GM18508 (cell line): ENCODE data around the gene SAMD1.

Experiments
- ATAC-seq: cut with Tn5 transposase; IDR thresholded peaks from one replicate; pipeline ENCODE4 v1.9.1; 2021; ENCODE audit warnings: moderate number of reproducible peaks; ENCODE audit not compliant: insufficient read depth, unreplicated experiment

Gene SAMD1

DNA sequence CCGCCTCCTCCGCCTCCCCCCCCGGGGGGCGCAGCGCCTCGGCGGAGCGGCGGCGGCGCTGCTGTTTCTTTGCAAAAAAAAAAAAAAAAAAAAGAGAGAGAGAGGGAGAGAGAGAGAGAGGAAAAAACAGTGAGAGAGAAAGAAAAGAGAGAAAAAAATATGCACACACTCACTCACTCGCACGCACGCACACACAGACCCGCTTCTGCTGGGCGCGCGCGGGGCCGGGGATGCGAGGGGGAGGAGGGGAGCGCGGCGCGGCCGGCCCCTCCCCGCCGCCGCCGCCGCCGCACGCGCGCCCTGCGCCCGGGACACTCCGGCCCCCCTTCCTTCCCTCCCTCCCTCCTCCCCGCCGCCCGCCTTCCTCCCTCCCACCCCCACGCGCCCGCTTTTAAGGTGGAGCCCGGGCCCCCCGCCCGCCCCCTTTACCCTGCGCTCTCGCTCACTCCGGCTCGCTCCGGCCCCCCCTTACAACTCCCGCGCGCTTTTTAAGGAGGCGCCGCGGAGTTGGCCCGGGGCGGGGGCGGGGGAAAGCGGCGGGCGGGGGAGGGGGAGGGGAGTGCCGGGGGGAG lies at the start of gene SAMD1:
TSS of gene SAMD1 (minus strand) at position 243 of the 572 bp plus-strand sequence.
- ATAC-seq: no peak

DNA sequence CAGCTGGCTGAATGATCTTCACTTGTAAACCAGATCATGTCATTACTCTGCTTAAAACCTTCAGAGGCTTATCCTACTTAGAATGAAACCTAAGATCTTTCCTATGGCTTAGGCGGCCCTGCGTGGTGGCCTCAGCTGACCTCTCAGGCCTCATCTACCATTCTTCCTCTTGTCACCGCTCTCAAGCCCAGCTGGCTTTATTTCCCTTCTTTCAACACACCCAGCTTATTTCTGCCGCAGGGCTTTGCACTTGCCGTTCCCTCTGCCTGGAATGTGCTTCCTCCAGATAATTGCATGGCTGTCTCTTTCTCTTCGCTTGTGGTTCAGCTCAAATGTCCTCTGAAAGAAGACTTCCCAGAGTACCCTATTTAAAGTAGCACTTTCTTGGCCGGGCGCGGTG lies 49.4 kb upstream of the SAMD1 start:
- no peak for ATAC-seq

DNA sequence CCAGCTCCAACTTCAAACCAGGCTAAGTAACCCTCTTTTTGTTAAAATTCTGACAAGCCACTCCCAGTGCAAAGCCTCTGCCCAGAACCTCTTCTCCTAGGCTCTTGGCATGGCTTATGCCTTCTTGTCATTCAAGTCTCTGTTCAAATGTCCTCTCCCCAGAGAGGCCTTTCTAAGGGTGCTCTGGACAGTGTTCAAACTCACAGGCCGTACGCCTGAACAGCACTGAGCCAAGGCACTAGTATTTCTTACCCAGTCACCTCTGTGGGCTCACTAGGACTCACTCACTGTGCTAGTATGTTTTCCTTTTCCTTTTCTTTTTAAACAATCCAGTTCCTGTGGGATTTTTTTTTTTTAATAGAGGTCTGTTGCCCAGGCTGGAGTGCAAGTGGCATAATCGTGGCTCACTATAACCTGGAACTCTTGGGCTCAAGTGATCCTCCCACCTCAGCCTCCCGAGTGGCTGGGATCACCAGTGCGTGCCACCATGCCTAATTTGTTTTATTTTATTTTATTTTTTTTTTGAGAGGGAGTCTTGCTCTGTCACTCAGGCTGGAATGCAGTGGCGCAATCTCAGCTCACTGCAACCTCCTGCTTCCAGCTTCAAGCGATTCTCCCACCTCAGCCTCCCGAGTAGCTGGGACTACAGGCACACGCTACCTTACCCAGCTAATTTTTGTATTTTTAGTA lies 48.2 kb upstream of the SAMD1 start:
- no peak for ATAC-seq

DNA sequence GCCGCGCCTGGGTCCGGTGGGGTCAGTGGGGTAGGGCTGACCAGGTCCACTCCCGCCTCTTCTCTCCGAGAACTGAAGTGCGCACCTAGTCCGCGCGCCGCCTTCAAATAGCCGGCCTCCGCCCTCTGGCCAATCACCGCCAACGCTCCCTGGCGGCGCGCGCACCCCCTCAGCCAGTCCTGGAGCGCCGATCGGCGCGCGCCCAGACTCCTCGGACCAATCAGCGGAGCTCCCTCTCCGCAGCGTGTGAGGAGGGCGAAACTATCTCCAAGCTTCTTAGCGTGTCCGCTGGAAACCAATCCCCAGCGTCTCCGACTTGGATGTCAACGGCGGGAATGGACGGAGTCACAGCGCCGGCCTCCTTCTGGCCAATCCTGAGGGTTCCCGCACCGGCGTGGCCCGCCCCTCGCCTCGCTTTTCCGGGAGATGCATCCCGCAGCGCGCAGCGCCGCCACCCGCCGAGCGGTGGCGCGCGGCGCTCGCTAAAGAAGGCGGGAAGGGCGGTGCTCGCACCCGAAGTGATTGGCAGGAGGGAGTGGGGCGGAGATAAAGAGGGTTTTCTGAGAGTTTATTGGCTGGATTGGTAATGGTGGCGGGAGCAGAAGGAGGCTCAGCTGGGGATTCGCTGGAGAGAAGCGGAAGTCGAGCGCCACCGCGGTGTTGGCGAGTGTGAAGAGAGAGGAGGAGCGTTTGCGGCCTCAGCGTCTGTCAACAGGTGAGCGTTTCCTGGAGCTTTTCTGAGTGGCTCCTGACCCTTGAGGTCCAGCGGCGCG lies 46.1 kb upstream of the SAMD1 start, which contains the start of gene ASF1B:
TSS of gene ASF1B (minus strand) at position 81 of the 773 bp plus-strand sequence. CDS start 133 bp downstream, outside the sequence.
- peak; percentile 79 for ATAC-seq

DNA sequence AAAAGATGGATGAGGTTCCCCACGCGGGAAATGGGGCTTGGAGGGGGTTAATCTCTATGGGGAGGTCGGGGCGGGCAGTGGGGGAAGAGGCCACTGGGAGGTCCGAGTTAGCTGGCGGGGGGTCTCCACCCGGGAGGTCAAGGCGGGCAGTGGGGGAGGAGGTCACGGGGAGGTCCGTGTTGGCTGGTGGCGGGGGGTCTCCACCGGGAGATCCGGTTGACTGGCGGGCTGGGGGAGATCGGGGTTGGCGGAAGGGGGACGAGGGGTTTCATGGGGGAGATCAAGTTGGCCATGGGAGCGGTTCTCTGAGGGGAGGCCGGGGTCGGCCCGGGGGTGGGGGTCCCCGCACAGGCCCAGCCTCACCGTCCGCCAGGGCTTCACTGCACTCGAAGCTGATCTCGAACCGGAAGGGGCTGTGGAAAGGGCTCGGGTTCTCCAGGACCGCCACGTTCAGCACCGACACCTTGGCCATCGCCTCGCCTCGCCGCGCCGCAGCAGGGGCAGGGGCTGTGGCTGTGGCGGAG lies 45.5 kb upstream of the SAMD1 start:
- no peak for ATAC-seq

DNA sequence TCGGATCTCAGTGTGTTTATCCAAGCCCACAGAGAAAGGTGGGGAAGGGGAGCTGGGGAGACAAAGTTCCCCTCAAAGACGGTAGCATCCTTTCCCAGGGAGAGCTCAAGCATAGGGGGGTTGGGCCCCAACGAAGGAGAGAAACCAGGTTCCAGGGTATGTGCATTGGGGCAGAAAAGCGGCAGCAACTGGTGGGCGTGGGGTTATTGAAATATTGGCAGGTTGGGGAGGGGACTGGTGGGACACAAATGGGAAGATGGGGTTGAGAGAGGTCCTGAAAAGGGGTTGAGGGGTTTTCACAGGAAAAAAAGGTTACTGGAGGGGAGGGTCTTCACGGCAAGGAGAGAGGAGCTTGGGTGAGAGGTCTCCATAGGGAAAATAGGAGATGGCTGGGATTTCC lies 44.8 kb upstream of the SAMD1 start:
- no peak for ATAC-seq

DNA sequence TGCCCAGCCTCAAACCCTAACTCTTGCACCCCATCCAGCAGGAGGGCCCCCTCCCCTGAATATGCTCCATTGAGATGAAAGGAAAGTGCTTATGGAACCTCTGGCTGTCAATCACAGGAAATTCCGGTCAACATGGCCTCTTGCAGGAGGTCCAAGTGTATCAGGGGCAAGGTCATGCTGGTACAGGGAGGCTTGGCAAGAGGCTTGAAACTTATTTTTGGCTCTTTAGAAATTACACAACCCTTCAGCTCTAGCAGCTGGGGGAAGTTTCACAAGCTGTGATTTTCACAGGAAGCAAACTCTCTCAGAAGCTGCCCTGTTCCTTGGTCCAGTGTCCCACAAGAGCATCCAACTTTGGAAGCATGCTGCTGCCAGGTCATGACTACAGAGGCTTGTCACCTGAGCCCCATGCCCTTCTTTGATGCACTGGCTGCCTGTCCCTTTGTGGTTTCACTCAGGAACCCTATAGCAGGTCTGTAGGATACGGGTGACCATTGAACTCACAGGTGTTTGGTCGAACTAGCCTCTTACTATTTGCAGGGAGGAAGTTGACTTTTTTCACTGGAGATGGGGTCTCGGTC lies 37.5 kb upstream of the SAMD1 start:
- ATAC-seq: no peak

DNA sequence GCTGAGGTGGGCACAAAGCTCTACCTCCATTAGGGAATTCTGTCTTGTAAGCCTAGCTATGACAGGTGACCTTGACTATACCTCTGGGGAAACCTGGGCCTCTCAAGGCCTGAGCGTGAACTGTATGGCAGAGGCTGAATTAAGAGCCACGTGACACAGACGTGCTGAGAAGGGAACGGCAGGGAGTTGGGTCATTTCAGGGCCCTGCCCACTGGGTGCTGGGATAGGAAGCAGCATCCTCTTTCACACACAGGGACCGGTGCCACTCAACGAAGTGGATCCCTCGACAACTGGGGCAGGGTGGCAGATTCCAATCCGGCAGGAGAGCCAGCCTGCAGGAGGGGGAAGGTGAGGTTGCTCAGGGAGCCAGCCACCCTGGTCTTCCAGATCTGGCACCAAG lies 36.6 kb upstream of the SAMD1 start:
- ATAC-seq: no peak

DNA sequence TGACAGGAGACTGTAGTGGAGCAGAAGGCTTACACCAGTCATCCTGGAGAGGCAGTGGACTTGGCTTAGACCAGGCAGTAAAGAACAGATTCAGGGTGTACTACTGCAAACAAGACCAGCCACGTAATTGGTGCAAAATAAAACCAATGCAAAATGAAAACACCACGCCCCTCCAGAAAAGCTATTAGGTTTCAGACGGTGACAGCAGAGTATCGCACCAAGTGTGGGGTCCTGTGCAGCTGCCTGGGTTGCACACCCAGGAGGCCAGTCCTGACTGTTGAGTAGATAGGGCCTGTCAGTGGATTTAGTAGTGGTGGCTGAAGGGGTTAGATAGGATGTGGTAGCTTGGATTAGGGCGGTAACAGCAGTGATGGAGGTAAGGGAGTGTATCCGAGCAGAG lies 32.4 kb upstream of the SAMD1 start:
- no peak for ATAC-seq

DNA sequence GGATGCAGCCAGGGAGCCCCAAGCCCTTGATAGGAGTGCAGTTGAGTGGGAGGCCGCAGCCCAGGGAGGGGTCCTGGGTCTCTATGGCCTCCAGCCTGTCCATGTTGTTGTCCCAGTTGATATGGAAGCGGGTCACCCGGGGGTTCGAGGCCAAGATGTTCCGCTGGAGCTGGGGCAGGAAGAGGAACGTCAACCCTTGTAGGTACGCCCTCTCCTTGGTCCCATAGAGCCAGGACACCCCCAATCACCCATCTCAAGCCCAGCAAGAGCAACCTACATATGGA lies 29.9 kb upstream of the SAMD1 start:
- ATAC-seq: no peak

DNA sequence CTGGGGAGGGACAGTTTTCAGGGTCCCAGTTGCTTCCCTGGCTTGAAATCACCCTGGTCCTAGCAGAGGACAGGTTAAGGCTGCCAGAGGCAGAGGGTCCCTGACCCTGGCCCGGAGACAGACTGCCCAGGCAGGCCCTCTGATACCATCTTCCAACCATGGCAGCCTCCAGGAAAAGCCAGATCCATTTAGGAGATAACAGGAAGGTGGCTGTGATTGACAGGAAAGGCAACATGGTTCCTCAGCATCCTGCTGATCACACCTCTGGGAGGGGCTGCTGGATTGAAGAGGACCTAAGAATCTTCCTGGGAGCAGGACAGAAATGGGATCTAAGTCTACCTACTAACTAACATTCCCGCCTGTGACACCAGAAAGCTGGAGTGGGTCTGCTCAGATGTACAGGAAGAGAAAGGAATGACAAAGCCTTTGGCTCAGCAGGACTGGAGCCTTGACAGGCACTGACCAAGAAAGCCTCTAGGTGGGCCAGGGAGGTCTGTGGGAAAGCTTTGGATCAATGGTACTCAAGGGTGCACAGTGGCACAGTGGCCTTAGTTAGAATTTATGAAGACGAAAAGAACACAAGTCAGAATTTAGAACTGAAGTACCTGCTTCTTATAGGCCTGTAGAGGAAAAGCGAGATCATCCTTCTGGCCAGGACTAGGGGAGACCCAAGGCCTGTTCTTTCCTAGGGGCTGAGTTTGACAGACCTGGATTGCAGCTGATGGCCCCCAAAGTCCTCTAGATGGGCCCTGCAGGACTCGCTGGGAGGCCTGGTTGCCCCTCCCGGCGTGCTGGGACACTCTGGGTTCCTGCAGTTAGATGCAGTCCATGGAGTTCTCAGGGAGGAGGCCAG lies 29.3 kb upstream of the SAMD1 start:
- no peak for ATAC-seq

DNA sequence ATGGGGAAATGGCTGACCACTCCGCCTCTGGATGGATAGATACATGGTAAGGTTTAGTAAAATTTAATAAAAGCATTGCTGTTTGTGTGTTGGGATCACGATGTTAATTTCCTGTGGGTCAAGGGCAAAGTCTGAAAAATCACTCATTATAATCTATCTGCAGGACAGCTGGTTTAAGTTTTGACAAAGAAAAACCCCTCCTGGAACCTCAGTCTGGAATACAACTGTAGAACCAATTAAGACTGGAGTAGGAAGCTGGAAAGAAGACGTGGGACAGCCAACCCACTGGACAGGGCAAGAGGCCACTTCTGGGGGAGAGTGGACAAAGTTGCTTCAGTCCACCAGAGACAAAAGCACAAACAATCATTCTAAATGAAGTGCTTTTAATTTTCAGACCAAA lies 28.6 kb upstream of the SAMD1 start:
- no peak for ATAC-seq

DNA sequence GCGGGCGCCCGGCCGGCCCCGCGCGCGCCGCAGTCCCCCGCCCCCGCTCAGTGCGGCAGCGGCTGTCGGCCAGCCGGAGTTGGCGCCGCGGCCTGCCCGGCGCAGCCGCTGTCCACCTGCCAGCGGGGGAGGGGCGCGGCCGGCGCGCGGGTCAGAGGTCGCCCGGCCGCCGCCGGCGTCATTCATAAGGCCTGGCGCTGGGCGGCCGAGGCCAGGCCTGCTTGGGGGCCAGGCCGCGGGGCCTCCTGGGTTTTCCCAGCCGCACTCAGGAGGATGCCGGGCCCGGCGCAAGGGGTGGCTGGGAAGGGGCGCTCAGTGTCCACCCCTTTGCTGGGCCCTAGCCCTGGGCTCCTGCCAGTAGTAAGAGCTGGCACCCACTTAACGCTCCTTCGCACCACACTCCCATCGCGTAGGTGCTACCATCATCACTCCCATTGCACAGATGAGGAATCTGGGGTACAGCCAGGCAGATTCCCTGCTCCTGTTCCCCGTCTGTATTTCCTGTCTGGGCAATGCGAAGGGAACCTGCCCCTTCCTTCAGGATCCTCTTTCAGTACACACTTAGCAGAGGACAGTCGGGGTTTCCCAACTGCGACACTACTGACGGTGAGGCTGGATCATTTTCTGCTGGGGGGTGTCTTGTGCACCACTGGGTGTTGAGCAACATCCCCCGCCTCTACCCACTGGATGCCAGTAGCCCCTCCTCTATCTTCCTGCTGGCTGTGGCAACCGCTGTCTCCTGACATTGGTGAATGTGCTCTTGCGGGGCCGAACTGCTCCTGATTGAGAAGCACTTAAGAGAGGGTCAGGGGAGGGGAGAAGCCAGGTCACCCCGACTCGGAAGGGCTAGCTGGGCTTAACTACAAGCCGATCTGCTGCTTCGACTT lies 27.9 kb upstream of the SAMD1 start:
- no peak for ATAC-seq

DNA sequence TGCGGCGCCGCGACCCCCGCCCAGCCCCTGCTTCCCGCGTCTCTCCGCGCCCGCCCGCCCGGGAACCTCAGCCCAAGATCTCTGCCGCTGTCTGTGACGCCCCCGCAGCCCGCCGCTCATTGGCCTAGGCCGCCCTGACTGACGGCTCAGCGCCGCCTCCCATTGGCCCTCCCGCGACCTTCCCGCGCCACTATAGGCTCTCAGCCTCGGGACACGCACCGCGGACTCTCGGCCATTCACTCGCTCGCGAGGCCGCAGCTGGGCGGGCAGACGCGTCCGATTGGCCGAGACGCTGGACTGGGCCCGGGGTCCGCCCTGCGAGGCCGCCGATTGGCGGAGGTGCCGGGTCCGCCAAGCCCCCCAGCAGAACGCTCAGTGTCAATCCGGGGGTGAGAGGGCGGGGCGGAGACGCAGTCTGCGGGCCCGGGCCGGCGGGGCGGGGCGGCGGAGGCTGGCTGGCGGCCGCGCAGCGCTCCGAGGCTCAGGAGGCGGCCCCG lies 27.2 kb upstream of the SAMD1 start, which contains the start of gene PRKACA:
TSS of gene PRKACA (minus strand) at position 95 of the 497 bp plus-strand sequence. CDS start 215 bp downstream, outside the sequence.
- ATAC-seq: peak; percentile 54

DNA sequence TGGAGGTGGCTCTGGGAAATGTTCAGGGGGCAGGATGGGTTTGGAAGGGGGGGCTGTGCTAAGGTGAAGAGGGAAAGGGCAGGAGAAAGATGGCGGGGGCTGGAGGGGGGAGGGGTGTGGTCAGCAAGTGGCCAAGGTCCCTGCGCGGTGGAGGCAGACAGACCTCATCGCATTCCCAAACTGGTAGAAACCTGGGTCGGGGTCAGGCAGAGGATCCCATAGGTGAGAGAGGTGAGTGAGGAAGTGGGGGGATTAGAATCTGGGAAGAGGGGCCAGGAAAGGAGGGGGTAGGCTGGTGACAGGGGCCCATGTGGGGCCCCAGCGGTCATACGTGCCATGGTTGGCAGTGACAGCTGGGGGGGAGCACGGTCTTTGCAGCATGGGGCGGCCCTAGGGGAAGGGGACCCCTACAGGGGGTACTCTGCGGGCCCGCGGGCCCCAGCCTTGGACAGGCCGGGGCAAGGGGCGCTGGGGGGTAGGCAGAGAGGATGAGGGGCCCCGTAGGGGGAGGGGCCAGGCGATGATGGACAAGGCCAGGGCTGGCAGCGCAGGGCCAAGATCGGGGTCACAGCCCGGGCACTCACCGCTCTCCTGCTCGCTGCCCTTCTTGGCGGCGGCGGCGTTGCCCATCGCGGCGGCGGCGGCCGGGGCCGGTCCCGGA lies 26.5 kb upstream of the SAMD1 start:
- ATAC-seq: no peak

DNA sequence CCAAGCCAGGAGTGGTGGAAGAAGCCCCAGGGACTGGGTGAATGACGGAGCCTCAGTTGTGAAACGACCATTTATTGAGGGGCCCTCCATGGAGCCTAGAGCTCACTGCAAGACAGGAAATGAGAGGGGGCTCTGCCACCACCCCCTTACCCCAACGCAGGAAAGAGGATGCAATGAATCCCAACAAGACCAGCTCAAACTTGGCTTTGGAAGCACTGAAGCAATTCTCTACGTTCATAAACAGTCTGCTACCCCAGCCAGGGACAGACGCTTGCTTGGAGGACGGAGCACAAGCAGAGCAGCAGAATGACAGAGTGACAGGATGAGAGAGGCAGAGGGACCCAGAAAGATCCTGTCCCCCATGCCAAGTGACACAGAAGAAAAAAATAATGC lies 26.0 kb upstream of the SAMD1 start:
- ATAC-seq: no peak

DNA sequence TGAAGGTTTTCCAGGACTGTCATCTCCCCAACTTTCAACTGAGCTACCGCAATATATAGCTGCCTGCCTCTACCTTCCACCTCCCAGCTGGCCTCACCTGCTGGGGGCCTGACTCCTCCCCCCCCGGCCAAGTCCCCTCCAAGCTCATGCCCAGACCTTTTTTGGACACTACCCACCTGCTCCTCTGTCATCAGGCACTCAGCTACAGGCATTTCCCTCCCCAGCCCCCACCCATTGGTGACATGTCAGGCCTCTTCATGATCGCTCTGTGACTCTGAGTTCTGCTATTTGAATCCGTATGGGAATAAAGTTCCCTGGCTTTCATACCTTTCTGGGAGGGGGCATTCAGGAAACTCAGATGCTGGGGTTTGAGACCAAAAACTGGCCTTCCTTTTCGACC lies 25.2 kb upstream of the SAMD1 start:
- ATAC-seq: no peak

DNA sequence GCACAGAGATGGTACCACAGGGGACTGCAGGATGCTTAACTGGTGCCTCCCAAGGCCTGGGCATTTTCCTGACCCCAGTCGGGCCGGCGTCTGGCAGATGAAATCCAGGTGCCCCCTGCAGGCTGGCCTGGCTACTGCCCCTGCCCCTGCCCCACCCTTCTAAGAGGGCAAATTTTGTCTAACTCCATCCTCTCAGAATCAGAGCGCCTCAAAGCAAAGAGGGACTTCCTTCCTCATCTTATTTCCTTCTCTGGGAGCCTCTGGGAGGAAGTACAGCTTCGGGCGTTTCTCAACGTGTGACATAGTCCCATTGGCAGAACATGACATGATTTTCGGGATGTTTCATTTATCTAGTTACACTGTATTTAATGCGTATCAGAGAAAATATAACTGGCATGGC lies 24.3 kb upstream of the SAMD1 start:
- no peak for ATAC-seq
